ENCODE results near the gene DEFB118.

DEFB118 gene

GRCh38 chr20:31418307-31418706, 49.9 kb downstream of the DEFB118 start:
- no peaks in the 10 kb centered on the region for H3K9me2 ChIP-seq (replicated peaks; ENCODE audit: insufficient read depth, low read length)
- H3K36me3 ChIP-seq (ENCODE audit: low read length): no peaks in the 10 kb centered on the region
- H3K4me2 ChIP-seq (ENCODE audit: low read depth, low read length, poor library complexity, severe bottlenecking): no peak overlapping the region
- no peaks in the 10 kb centered on the region for H3F3A ChIP-seq (ENCODE audit: insufficient read depth)
- no peak overlapping the region for H2AFZ ChIP-seq (ENCODE audit: low read depth, low read length, severe bottlenecking)
- no peak overlapping the region for H3K27ac ChIP-seq (ENCODE audit: low read depth, low read length)
- no peak overlapping the region for H3K9ac ChIP-seq (ENCODE audit: low read length)
- H3K79me2 ChIP-seq (ENCODE audit: insufficient read depth, low read length): no peaks in the 10 kb centered on the region
- TF ChIP-seq EZH2phosphoT487 (conservative IDR thresholded peaks at IDR 0.05; ENCODE audit: low read length) (no peak), CTCF (IDR thresholded peaks at IDR 0.05; ENCODE audit: insufficient read depth, low read length, poor library complexity, severe bottlenecking) (no peak)
- H3K9me3 ChIP-seq (ENCODE audit: insufficient read depth, low read length): no peaks in the 10 kb centered on the region
- H4K20me1 ChIP-seq (ENCODE audit: low read depth, low read length): no peaks in the 10 kb centered on the region
- H3K27me3 ChIP-seq (ENCODE audit: low read length): no peaks in the 10 kb centered on the region
- H3K4me3 ChIP-seq (ENCODE audit: insufficient read depth, low read length, poor library complexity, severe bottlenecking): no peak overlapping the region

Measured in SU-DHL-6 (cell line).